Fibroblast of skin of right quadriceps (primary cell): Measurements from ENCODE around the gene STARD10.
"Not testable (repeated sequence)": the region's sequence is repeated elsewhere in the genome, so short reads cannot be mapped to it uniquely, and the experiment has no call there.

Source experiments
- DNase-seq: peaks from one replicate; pipeline ENCODE4 v3.0.0-alpha.2; 2013

Gene STARD10

GRCh38 chr11:72806378-72806777, 12.5 kb upstream of the STARD10 start:
- DNase-seq = not testable (repeated sequence)

GRCh38 chr11:72805216-72805615, 11.4 kb upstream of the STARD10 start:
- no peak for DNase-seq

GRCh38 chr11:72802822-72803221, 9.0 kb upstream of the STARD10 start:
- DNase-seq = no peak

DNA sequence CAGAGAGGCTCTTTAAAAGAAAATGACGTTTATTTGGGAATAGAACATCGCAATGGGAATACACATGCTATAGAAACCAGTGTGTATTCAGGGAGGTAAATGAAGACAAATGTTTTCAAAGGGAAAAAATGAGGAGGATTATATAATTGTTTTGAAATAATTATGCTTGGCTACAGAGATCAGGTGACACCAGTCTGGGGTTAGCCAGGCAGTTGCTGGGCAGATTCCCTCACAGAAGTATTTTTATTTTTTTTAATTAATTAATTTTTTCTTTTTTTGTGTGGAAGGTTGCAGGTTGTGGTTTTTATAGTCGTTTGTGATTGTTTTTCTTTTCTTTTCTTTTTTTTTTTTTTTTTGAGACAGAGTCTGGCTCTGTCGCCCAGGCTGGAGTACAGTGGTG, 5.6 kb upstream of the STARD10 start:
- DNase-seq = no peak

DNA sequence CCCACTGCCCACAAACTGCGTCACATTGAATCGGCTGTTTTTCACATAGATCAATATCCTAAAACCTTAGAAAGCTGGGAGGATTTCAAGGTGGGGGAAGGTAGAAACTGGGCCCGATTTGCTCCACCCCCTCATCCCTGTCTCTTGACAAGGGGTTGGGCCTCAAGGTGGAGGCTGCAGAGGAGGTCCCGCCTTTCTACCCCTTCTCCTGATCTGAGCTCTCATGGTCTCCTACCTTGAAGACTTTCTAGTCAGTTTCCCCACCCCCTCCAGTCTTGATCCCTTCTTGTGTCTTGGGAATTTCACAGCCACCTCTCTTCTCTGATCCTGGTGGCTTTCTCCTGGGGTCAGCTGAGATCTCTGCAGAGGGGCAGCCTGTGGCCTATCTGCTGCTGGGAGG, 4.5 kb upstream of the STARD10 start:
- no peak for DNase-seq

- no peak for DNase-seq
These were observed 797 bp downstream of the STARD10 start for GRCh38 chr11:72793076-72793424.

- no peak for DNase-seq
These were observed 1.3 kb downstream of the STARD10 start for GRCh38 chr11:72792437-72793021.

DNA sequence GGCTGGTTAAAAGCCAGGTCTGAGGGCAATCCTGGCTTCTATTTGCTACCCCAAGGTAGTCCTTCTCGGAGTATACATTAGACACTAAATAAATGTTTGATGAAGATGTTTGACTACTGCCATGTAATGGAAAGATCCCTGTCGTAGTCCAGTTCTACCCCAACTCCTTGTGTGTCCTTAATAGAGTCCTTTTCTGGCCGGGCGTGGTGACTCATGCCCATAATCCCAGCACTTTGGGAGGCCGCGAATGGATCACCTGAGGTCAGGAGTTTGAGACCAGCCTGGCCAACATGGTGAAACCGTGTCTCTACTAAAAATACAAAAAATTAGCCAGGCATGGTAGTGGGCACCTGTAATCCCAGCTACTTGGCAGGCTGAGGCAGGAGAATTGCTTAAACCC, 2.6 kb downstream of the STARD10 start:
- DNase-seq = not testable (repeated sequence)

GRCh38 chr11:72789493-72790131, 4.2 kb downstream of the STARD10 start:
- peak; percentile 94 for DNase-seq

DNA sequence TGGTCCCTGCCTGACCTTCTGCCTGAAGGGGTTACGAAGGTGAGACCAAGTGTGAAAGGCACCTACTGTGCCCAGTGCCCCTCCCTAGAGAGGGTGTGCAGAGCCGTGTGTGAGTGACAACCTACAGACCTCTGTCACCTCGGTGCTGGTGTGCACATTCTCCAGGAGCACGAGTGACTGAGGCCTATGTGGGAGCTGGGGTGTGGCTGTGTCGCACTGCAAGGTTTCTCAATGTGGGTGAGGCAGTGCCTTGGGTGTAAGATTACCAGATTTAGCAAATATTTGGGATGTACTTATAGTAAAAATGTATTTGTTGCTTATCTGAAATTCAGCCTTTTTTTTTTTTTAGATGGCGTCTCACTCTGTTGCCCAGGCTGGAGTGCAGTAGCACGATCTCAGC, 5.6 kb downstream of the STARD10 start:
- no peak for DNase-seq

GRCh38 chr11:72787216-72788104, 6.4 kb downstream of the STARD10 start:
- DNase-seq = no peak

- no peak for DNase-seq
These were observed 7.3 kb downstream of the STARD10 start for GRCh38 chr11:72786305-72787215.

DNA sequence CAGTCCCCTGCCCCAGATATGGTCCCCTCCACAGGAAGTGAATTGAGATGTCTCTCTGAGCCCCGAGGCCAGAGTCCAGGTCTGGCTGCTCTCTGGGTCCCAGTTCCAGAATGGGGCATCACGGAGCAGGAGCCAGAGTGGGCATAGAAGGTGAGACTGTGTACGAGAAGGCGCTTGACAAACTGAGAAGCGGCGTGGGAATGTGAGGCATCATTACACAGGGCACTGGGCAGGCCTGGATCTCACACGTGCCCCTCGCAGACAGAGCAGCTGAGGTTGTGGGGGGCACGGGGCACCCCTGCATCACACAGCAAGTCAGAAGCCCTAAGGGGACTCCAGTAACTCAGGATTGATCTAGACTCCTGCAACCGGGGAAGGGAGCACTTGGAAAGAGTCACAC, 9.2 kb downstream of the STARD10 start:
- DNase-seq = no peak

DNA sequence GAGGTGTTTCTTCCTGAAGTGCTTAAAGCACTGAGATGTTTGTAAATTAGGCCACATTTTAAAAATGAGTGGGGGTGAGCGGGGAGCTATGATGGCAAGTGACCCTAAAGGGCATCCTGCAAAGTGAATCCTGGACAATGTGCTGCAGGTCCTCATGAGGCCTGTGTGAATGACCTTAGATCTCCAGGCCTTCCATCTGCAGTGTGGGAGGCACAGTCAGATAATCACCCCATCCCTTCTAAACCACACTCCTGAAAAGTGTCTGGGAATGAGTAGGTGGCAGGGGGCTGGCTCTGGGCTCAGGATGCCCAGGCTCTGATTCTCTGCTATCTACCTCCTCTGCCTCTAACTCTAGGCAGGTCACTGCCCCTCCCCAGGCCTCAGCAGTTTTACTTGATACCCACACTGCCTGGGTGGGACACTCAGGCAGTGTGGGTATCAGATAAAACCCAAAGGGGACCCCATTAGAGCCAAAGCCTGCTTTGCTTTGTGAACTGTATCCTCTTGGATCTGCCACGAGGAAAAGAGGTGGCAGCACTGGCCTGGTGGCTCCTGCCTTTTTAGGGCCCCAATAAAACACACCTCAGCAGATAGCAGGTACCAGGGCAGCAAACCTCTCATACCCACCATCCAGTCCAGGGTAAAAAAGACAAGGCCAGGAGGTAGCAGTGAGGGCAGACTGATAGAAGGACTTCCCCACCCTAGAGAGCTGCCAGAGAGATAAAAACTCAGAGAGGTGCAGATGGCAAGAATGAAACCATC, 10.5 kb downstream of the STARD10 start:
- no peak for DNase-seq

- DNase-seq = no peak
These were observed 11.5 kb downstream of the STARD10 start for GRCh38 chr11:72782081-72782920.

- no peak for DNase-seq
These were observed 12.3 kb downstream of the STARD10 start for GRCh38 chr11:72781313-72782080.

- DNase-seq = no peak
These were observed 12.9 kb downstream of the STARD10 start for GRCh38 chr11:72781063-72781312.

DNA sequence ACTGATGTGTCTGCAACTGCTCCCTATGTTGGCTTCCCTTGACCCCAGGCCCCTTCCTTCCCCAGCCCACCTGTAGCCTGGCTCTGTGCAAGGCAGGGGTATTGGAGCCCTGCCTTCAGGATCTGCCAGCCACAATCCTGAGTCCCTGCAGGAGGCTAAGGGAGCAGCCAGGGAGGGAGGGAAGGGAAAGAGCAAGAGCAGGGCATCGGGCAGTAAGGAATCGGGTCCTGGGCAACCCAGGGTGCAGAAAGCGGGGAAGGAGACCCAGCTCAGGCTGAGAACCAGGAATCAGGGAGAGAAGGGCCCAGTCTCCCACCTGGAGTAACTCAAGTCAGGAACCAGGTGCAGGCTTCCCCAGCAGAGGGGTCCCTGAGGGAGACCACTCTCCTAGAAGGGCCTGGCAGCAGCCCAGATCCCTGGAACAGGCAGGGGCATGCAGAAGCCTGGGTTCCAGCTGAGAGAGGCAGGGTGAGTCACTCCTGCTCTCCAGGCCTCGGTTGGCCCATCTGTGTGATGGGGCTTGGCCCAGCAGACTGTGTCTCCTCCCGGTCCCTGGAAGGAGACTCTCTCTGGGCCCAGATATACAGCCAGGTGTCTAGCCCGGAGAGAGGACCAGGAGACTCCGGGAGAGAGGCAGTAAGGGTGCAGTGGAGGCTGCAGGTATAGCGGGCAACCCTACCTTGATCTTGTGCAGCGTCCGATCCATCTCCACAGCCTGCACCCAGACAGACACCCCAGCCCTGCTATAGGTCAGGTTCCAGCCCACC, 13.4 kb downstream of the STARD10 start:
- DNase-seq = no peak

- DNase-seq = no peak
These were observed 14.2 kb downstream of the STARD10 start for GRCh38 chr11:72779495-72780128.
